ENCODE measurements around the gene MRPL52. TPM values are rescaled to one million over a fixed set of nuclear protein-coding genes. Genes with fewer than 3 reads are reported as not detected.

MRPL52 gene
- total and polyA plus RNA-seq, 2 of the 13 experiments (the other 11 are each of a cell fraction or from before 2014, with no cell fraction given) = 118 to 329 TPM

DNA sequence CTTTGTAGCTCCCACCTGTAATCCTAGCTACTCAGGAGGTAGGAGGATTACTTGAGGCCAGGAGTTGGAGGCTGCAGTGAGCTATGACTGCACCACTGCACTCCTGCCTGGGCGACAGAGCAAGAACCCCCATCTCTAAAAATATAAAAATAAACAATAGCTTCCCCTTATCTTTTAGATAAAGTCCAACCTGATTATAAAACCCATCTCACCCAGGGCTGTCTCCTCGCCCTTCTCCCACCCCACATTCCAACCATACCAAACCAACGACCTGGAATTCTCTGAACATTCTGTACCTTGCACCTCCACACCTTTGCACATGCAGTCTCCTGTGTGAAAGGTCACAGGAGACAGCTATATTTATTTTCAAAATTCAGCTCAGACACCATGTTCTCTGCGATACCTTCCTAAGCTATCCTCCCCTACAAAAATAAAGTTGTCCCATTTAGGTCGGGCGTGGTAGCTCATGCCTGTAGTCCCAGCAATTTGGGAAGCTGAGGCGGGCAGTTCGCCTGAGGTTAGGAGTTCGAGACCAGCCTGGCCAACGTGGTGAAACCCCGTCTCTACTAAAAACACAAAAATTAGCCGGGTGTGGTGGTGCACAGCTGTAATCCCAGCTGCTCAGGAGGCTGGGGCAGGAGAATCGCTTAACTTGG lies 22.1 kb upstream of the MRPL52 start (continued):
- TF ChIP-seq, protein P1, sequence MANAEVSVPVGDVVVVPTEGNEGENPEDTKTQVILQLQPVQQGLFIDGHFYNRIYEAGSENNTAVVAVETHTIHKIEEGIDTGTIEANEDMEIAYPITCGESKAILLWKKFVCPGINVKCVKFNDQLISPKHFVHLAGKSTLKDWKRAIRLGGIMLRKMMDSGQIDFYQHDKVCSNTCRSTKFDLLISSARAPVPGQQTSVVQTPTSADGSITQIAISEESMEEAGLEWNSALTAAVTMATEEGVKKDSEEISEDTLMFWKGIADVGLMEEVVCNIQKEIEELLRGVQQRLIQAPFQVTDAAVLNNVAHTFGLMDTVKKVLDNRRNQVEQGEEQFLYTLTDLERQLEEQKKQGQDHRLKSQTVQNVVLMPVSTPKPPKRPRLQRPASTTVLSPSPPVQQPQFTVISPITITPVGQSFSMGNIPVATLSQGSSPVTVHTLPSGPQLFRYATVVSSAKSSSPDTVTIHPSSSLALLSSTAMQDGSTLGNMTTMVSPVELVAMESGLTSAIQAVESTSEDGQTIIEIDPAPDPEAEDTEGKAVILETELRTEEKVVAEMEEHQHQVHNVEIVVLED (CRISPR knock-in tag; IDR thresholded peaks at IDR 0.05; ENCODE audit: borderline replicate concordance) = peak; percentile 33; the same call in 1 of the 2 replicates
- TF ChIP-seq SP140L (CRISPR knock-in tag; IDR thresholded peaks at IDR 0.05; ENCODE audit: borderline replicate concordance) (no peak), BRCA1 (CRISPR knock-in tag; IDR thresholded peaks at IDR 0.05) (no peak), ZNF460 (CRISPR knock-in tag; IDR thresholded peaks at IDR 0.05; ENCODE audit: borderline replicate concordance) (no peak), KLF15 (CRISPR knock-in tag; IDR thresholded peaks at IDR 0.05; ENCODE audit: borderline replicate concordance) (no peak), ZNF782 (CRISPR knock-in tag; IDR thresholded peaks at IDR 0.05; ENCODE audit: borderline replicate concordance) (no peak), ZNF20 (CRISPR knock-in tag; IDR thresholded peaks at IDR 0.05) (no peak), NBN (conservative IDR thresholded peaks at IDR 0.05) (no peak), ZNF878 (CRISPR knock-in tag; IDR thresholded peaks at IDR 0.05) (no peak), JUNB (CRISPR knock-in tag; IDR thresholded peaks at IDR 0.05; ENCODE audit: borderline replicate concordance) (no peak), NFYC (CRISPR knock-in tag; IDR thresholded peaks at IDR 0.05) (no peak), SATB2 (CRISPR knock-in tag; IDR thresholded peaks at IDR 0.05) (no peak), ZFX (CRISPR knock-in tag; IDR thresholded peaks at IDR 0.05; ENCODE audit: low read depth) (no peak), U2AF1 (optimal IDR thresholded peaks at IDR 0.05; ENCODE audit: low read depth, low read length) (no peak), ZNF550 (CRISPR knock-in tag; IDR thresholded peaks at IDR 0.05; ENCODE audit: borderline replicate concordance) (no peak), NCOR1 (IDR thresholded peaks at IDR 0.05; ENCODE audit: borderline replicate concordance, low read length) (peak; percentile 69; the same call in 1 of the 2 replicates)
- TF ChIP-seq, protein P2, sequence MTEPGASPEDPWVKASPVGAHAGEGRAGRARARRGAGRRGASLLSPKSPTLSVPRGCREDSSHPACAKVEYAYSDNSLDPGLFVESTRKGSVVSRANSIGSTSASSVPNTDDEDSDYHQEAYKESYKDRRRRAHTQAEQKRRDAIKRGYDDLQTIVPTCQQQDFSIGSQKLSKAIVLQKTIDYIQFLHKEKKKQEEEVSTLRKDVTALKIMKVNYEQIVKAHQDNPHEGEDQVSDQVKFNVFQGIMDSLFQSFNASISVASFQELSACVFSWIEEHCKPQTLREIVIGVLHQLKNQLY (CRISPR knock-in tag; IDR thresholded peaks at IDR 0.05) = peak; percentile 94
- TF ChIP-seq, protein P3, sequence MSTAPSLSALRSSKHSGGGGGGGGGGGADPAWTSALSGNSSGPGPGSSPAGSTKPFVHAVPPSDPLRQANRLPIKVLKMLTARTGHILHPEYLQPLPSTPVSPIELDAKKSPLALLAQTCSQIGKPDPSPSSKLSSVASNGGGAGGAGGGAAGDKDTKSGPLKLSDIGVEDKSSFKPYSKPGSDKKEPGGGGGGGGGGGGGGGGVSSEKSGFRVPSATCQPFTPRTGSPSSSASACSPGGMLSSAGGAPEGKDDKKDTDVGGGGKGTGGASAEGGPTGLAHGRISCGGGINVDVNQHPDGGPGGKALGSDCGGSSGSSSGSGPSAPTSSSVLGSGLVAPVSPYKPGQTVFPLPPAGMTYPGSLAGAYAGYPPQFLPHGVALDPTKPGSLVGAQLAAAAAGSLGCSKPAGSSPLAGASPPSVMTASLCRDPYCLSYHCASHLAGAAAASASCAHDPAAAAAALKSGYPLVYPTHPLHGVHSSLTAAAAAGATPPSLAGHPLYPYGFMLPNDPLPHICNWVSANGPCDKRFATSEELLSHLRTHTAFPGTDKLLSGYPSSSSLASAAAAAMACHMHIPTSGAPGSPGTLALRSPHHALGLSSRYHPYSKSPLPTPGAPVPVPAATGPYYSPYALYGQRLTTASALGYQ (CRISPR knock-in tag; IDR thresholded peaks at IDR 0.05) = peak; percentile 42; the same call in 1 of the 2 replicates
- TF ChIP-seq, protein P4, sequence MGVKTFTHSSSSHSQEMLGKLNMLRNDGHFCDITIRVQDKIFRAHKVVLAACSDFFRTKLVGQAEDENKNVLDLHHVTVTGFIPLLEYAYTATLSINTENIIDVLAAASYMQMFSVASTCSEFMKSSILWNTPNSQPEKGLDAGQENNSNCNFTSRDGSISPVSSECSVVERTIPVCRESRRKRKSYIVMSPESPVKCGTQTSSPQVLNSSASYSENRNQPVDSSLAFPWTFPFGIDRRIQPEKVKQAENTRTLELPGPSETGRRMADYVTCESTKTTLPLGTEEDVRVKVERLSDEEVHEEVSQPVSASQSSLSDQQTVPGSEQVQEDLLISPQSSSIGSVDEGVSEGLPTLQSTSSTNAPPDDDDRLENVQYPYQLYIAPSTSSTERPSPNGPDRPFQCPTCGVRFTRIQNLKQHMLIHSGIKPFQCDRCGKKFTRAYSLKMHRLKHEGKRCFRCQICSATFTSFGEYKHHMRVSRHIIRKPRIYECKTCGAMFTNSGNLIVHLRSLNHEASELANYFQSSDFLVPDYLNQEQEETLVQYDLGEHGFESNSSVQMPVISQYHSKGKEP (CRISPR knock-in tag; IDR thresholded peaks at IDR 0.05) = no peak
- TF ChIP-seq, protein P5, sequence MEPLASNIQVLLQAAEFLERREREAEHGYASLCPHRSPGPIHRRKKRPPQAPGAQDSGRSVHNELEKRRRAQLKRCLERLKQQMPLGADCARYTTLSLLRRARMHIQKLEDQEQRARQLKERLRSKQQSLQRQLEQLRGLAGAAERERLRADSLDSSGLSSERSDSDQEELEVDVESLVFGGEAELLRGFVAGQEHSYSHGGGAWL (CRISPR knock-in tag; IDR thresholded peaks at IDR 0.05) = no peak

Measured in HepG2 (cell line).